GM12864 (cell line): ENCODE measurements around the gene SHB.

Experiments
- DNase-seq: peaks from one replicate; pipeline ENCODE4 v3.0.0-alpha.2; 2011; ENCODE audit warnings: low read depth
- H3K4me3 ChIP-seq: 2 replicates; pipeline ENCODE4 v1.5.1; 2011; ENCODE audit warnings: mild to moderate bottlenecking, low read depth, low read length, control low read depth
- TF ChIP-seq, protein P1 (sequence below): IDR thresholded peaks from 2 replicates; pipeline ENCODE4 v1.5.1; 2011; ENCODE audit warnings: low read depth, mild to moderate bottlenecking, moderate library complexity, low read length, control low read depth, inconsistent platforms; ENCODE audit errors: missing control alignments

Gene SHB

DNA sequence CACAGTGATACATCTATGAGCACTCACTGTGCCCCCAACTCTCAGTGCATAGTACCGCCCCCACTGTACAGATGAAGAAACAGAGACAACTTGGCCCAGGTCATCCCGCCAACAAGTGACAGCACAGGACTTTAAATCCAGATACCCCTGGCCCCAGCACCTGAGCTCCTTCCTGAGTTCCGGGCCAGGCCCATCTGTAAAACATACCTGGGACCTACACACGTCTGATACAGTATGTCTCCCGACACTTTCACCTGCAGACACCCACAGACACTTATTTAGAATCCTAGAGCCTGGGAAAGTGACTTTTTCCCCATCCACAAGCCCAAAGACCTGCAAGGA, 104.3 kb downstream of the SHB start:
- no peak for DNase-seq
- TF ChIP-seq, protein P1, sequence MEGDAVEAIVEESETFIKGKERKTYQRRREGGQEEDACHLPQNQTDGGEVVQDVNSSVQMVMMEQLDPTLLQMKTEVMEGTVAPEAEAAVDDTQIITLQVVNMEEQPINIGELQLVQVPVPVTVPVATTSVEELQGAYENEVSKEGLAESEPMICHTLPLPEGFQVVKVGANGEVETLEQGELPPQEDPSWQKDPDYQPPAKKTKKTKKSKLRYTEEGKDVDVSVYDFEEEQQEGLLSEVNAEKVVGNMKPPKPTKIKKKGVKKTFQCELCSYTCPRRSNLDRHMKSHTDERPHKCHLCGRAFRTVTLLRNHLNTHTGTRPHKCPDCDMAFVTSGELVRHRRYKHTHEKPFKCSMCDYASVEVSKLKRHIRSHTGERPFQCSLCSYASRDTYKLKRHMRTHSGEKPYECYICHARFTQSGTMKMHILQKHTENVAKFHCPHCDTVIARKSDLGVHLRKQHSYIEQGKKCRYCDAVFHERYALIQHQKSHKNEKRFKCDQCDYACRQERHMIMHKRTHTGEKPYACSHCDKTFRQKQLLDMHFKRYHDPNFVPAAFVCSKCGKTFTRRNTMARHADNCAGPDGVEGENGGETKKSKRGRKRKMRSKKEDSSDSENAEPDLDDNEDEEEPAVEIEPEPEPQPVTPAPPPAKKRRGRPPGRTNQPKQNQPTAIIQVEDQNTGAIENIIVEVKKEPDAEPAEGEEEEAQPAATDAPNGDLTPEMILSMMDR: no peak
- no peak overlapping the region for H3K4me3 ChIP-seq

DNA sequence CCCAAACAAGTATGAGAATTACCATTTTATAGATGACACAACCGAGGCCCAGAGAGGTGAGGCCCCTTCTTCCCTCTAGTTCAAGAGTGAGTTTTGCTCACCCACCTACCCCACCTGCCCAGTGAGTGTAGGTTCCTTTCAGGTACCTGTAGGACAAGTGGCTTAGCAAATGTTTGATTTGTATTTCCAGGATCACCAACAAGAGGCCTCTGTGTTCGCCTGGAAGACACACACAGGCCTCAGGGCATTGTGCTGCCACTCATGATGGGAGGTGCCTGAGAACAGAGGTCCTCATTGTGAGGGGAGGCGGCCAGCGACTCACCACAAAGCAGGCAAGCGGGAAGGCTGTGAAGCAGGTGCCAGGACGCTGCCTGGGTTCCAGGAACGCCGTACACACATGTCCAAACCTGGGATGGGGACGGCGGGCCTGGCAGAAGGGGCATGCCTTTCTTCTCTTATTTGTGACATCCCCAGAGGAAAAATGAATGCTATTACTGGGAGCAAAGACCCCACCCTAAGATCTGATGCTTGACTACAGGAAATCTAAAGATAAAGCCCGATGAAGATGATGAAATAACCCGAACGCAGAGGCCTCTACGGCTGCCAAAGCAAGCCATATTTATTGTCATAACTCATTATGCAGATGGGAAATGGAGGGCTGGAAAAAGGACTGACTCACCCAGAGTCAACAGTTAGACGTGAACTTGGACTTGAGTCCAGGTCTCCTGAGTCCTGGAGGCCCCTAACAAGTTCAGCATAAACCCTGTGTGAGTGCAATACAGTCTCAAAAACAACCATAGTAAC, 104.9 kb downstream of the SHB start:
- TF ChIP-seq, protein P1: no peak
- DNase-seq: no peak
- no peak overlapping the region for H3K4me3 ChIP-seq

DNA sequence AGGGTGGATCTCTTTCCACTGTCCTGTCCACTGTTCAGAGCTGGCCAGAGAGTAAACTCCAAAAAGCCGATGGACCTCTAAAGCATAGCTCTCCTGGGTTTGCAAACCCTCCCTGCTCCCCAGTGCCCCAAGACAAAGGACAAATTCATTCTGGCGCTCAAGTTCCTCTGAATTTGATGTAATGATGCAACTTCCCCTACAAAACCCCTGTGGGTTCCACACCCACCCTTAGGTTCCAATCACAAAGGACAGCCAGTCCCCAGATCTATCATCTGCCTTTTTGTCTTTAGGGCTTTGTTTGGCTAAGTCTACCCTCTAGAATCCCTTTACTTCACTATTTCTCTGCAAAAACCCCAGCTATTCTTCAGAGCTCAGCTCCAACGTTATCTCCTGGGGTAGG, 107.7 kb downstream of the SHB start:
- TF ChIP-seq, protein P1: no peak
- DNase-seq: no peak

DNA sequence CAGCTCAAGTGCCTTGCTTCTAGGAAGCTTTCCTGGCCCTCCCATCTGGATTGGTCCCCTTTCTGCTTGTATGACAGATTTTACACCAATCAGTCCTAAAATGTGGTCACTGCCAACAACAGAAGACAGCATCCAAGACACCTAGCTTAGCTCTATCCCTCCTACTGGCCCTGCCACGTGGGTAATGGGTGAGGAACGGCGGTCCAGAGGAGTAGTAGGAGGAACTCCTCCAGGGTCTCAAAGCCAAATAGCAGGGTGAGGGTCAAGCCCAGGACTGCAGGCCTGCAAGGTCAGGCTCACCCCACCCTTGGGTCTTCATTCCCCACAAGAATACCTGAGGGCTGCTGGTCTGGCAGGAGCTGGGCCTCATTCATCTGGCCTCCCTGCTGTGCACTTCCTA, 108.4 kb downstream of the SHB start:
- no peak overlapping the region for H3K4me3 ChIP-seq
- no peak for DNase-seq
- TF ChIP-seq, protein P1: no peak

More for the DNA sequence above, 107.7 kb downstream of the SHB start:
- no peak overlapping the region for H3K4me3 ChIP-seq

DNA sequence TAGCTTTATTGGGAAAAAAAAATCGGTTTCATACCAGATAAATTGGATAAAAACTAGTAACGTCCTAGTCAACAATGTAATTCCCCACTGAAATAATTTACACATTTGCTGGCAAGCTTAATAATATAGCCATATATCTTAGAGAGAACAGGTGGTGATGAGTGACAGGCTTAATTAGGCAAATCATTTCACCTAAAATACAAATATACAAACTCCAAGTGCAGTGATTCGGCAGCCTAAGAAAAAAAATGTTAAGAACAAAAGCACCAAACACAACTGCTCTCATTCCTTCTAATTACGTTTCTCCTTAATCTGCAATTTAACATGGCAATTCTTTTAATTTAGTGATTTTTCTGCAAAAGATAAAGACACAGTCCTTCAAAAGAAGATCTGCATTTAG, 109.1 kb downstream of the SHB start:
- TF ChIP-seq, protein P1: no peak
- no peak overlapping the region for H3K4me3 ChIP-seq
- DNase-seq: no peak

DNA sequence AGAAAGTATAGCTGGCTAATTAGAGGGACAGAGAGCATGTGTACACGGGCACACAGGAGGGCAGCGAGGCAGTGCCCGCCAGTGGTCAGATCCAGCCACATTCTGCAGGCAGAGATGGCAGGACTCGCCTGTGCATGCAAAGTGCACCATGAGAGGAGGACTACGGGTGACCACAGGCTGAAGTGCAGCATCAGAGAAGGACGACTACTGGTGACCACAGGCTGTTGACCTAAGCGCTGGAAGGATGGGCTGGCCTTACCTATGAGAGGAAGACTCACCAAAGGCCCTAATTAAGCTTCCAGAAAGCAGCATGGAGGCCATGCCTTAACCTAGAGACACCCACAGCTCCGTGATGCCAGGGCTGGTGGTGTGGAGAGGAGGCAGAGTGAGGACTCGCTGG, 110.9 kb downstream of the SHB start:
- DNase-seq: no peak
- no peak overlapping the region for H3K4me3 ChIP-seq
- TF ChIP-seq, protein P1: no peak

DNA sequence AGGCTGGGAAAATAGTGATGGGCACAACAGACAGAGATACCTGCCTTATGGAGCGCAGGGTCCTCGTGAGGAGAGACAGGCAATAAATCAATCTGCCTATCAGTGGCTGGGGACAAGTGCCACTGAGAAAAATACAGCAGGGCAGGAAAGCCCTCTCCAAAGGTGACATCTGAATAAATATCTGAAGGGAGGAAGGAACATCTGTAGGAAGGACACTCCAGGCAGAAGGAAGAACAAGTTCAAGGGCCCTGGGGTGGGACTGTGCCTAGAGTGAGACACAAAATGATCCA, 111.4 kb downstream of the SHB start:
- no peak overlapping the region for H3K4me3 ChIP-seq
- no peak for DNase-seq
- TF ChIP-seq, protein P1: no peak
